Activated CD8-positive, alpha-beta T cell treated with anti-CD3 and anti-CD28 coated beads for 36 hours (primary cell): ENCODE data around the gene ATP5F1D. TPM values are rescaled to one million over a fixed set of nuclear protein-coding genes. Genes with fewer than 3 reads are reported as not detected.

ENCODE experiments used
- ATAC-seq: fragments of 200-7000 bp; cut with Tn5 transposase; one replicate; pipeline ENCODE4 v1.10.0; 2021; ENCODE audit warnings: mild to moderate bottlenecking, moderate library complexity
- CTCF ChIA-PET: fragments of 350-600 bp; sonication (Branson Sonifier 250); formaldehyde crosslinking; loops from one replicate; lab custom pipeline; 2021; ENCODE audit warnings: antibody characterized with exemption; lab: Charles Lee
- POLR2A ChIA-PET: fragments of 350-600 bp; sonication (Branson Sonifier 250); formaldehyde crosslinking; loops from one replicate; lab custom pipeline; 2021; ENCODE audit warnings: antibody characterized with exemption; lab: Charles Lee
- DNase-seq: peaks from one replicate; pipeline ENCODE4 v3.0.0-alpha.2; 2020
- H3K27ac Mint-ChIP-seq: one replicate; pipeline ENCODE4 v1.8.0; 2021; ENCODE audit warnings: mild to moderate bottlenecking, mixed read lengths
- H3K27me3 Mint-ChIP-seq: one replicate; pipeline ENCODE4 v1.8.0; 2021; ENCODE audit warnings: mixed read lengths
- H3K36me3 Mint-ChIP-seq: one replicate; pipeline ENCODE4 v1.8.0; 2021; ENCODE audit warnings: low read depth, mixed read lengths
- H3K4me1 Mint-ChIP-seq: one replicate; pipeline ENCODE4 v1.8.0; 2021; ENCODE audit warnings: low read depth, mixed read lengths
- H3K4me3 Mint-ChIP-seq: one replicate; pipeline ENCODE4 v1.8.0; 2021; ENCODE audit warnings: mild to moderate bottlenecking, moderate library complexity, mixed read lengths
- H3K9me3 Mint-ChIP-seq: one replicate; pipeline ENCODE4 v1.8.0; 2021; ENCODE audit warnings: mixed read lengths
- intact Hi-C: fragments of 100-400 bp; cut with micrococcal nuclease; formaldehyde crosslinking; loops from one replicate; pipeline ENCODE4 v1.10.0; 2022
- total RNA-seq, 2 experiments: library from RNA; stranded (reverse); gene quantifications; one replicate each; pipeline ENCODE4 v1.2.3, GENCODE V29; 2021
- TF ChIP-seq, protein P1 (sequence below): fragments of 200-600 bp; IDR thresholded peaks from one replicate; pipeline ENCODE4 v1.8.0; 2022; ENCODE audit warnings: antibody characterized with exemption, mild to moderate bottlenecking

ATP5F1D gene
- total RNA-seq, 2 experiments from 2014 or later = 186 to 199 TPM

DNA sequence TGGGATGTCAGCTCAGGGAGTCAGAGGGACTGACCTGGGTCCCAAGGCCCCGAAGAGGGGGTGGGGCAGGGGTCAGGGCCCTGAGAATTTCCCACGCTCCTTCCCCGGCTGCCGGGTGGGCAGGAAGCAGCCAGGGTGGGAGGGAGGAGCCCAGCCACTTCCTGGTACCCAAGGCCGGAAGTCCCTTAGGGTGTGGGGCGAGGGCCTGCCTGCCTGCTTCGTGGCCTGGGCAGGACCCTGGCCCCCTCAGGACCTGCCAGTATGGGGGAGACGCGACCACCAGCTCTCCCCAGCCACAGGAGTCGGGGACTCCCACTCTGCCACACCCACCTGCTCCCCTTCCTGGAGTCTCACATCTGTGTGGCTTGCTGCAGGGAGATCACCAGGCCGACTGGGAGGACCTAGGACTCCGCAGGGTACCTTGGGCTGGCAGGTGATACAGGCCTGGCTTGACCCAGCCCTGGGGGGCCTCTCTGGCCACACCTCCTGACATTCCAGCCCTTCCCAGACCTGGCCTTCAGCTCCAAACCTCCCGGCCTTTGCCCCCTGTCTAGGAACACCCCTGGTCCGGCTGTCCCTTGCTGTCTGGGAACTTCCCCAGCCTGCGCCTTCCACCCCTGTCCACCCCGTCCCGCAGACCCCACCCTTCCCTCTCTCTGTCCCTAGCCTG is 17.8 kb downstream of the ATP5F1D start:
- no peaks in the 10 kb centered on the region for H3K27me3 Mint-ChIP-seq
- peaks cover 36% of the 10 kb centered on the region for H3K36me3 Mint-ChIP-seq
- POLR2A ChIA-PET = interaction anchor here (1.2 to 3.5 kb wide), 5 partner anchors 8 to 174 kb away, joined by 4 to 22 read pairs (median 7); partner anchors contain the start of gene CIRBP
- peaks cover 51% of the 10 kb centered on the region for H3K4me1 Mint-ChIP-seq
- peak; percentile 82 for DNase-seq
- ATAC-seq = peak; percentile 40
- peak overlapping the region; percentile 96 for H3K27ac Mint-ChIP-seq
- intact Hi-C loops = no loop called here
- CTCF ChIA-PET = interaction anchor here (16.1 kb wide), 1 partner anchor 15 kb away, joined by 449 read pairs; the partner anchor contains the start of gene ATP5F1D
- H3K4me3 Mint-ChIP-seq = peak overlapping the region; percentile 98
- no peaks in the 10 kb centered on the region for H3K9me3 Mint-ChIP-seq
- TF ChIP-seq, protein P1, sequence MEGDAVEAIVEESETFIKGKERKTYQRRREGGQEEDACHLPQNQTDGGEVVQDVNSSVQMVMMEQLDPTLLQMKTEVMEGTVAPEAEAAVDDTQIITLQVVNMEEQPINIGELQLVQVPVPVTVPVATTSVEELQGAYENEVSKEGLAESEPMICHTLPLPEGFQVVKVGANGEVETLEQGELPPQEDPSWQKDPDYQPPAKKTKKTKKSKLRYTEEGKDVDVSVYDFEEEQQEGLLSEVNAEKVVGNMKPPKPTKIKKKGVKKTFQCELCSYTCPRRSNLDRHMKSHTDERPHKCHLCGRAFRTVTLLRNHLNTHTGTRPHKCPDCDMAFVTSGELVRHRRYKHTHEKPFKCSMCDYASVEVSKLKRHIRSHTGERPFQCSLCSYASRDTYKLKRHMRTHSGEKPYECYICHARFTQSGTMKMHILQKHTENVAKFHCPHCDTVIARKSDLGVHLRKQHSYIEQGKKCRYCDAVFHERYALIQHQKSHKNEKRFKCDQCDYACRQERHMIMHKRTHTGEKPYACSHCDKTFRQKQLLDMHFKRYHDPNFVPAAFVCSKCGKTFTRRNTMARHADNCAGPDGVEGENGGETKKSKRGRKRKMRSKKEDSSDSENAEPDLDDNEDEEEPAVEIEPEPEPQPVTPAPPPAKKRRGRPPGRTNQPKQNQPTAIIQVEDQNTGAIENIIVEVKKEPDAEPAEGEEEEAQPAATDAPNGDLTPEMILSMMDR = no peak

DNA sequence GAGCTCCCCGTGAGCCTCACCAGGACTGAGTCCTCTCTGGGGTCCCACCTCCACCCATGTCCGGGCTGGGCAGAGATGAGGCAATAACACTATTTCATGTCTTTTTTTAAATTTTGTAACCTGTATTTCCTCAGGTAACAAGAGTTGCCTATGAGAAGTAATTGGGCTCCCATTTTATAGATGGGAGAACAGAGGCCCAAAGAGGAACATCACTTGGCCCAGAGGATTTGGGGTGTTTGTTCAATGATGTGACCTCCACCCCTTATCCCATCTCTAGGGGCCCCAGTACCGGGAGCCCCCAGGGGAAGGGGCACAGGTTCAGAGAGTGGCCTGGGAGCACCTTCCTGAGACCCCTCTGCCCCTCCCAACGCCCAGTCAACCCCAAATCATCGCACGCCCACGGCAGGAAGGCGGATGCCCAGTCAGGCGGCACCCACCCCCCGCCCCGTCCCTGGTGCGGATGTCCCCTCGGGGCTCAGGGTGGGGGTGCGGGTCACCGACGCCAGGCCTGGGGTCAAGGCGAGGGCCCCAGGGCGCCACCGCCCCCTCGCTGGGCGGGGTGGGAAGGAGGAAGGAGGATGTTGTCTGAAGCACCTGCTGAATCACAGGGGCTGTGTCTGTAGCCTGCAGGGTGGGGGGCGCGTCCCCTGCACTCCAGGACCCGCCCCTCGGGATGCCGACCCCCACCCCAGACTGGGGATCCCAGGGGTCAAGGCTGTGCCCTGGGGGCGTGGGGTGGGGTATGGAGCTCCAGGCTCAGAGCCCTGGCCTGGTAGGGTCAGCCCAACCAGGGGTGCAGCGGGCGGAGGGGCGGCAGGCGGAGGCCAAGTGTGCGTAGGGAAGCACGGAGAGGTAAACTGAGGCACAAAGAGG is 18.6 kb downstream of the ATP5F1D start:
- CTCF ChIA-PET = interaction anchor here (0.8 to 16.1 kb wide), 2 partner anchors 9 to 16 kb away, joined by 3 to 449 read pairs; partner anchors contain the start of genes ATP5F1D and CIRBP
- peak overlapping the region; percentile 96 for H3K27ac Mint-ChIP-seq
- intact Hi-C loops = no loop called here
- peak; percentile 83 for DNase-seq
- H3K9me3 Mint-ChIP-seq = no peaks in the 10 kb centered on the region
- peaks cover 32% of the 10 kb centered on the region for H3K36me3 Mint-ChIP-seq
- H3K27me3 Mint-ChIP-seq = no peaks in the 10 kb centered on the region
- ATAC-seq = peak; percentile 31
- POLR2A ChIA-PET = interaction anchor here (1.2 to 3.5 kb wide), 6 partner anchors 8 to 174 kb away, joined by 4 to 22 read pairs (median 8); partner anchors contain the start of gene CIRBP
- H3K4me3 Mint-ChIP-seq = peak overlapping the region; percentile 98
- peaks cover 50% of the 10 kb centered on the region for H3K4me1 Mint-ChIP-seq
- TF ChIP-seq, protein P1 = no peak

DNA sequence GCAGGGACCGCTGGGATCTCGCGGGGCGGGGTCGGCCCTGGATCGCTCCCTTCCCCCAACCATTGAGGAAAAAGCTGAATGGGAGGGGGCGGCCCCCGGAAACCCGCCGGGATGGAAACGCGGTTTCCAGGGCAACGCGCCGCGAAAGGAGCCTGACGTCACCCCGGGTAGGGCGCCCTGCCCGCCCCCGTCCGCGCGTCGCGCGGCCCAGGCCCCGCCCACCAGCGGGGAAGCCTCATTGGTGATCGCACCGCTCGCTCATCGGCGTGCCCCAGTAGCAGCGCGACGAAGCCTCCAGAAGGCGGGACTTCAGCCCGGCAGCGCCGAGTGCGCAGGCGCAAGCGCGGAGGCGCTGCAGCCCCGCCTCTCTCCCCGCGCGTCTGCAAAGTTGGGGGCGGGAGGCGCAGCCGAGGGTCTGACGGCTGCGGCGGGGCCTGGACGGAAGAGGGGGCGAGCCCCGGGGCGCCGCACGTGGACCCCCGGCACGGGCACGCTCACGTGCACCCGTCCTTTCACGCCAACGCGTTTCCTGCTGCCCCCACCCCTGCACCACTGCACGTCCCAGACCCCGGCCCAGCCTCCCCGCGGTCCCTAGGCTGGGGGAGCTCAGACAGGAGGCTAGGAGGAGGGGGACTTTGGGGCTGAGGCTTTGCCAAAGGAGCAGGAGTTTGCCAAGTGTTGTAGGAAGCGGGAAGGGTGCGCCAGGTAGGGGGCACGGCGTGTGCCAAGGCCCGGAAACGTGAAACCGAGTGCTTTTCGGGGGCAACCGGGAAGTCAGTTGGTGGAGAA is 19.4 kb downstream of the ATP5F1D start:
- CTCF ChIA-PET = interaction anchor here (0.8 to 16.1 kb wide), 2 partner anchors 8 to 17 kb away, joined by 3 to 449 read pairs; partner anchors contain the start of genes ATP5F1D and CIRBP
- TF ChIP-seq, protein P1 = no peak
- Mint-ChIP-seq H3K9me3 (no peaks in the 10 kb centered on the region), H3K4me1 (peaks cover 55% of the 10 kb centered on the region), H3K4me3 (peak overlapping the region; percentile 98), H3K27me3 (no peaks in the 10 kb centered on the region), H3K36me3 (peaks cover 26% of the 10 kb centered on the region), H3K27ac (peak overlapping the region; percentile 93)
- peak; percentile 97 for DNase-seq
- intact Hi-C loops = no loop called here
- peak; percentile 81 for ATAC-seq
- POLR2A ChIA-PET = interaction anchor here (0.7 to 3.5 kb wide), 10 partner anchors 8 to 175 kb away, joined by 3 to 22 read pairs (median 6); partner anchors contain the start of genes CIRBP and FAM174C

DNA sequence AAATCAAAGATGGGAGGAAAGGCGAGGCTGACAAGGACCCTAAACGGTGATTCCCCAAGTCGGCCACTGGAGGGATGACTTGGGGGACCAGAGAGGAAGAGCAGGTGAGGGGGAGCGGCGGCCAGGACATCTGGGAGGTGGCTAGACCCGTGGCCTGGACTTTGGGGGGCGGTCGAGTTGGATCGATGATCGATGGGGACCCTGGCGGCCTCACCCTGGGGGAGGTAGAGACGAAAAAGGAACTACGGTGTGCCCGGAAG is 19.9 kb downstream of the ATP5F1D start:
- DNase-seq = no peak
- no peaks in the 10 kb centered on the region for H3K27me3 Mint-ChIP-seq
- TF ChIP-seq, protein P1 = peak; percentile 50
- H3K4me1 Mint-ChIP-seq = peaks cover 54% of the 10 kb centered on the region
- peak overlapping the region; percentile 93 for H3K27ac Mint-ChIP-seq
- ChIA-PET POLR2A (interaction anchor here (0.7 to 2.6 kb wide), 9 partner anchors 8 to 175 kb away, joined by 3 to 9 read pairs (median 4); partner anchors contain the start of gene FAM174C), CTCF (interaction anchor here (16.1 kb wide), 1 partner anchor 18 kb away, joined by 449 read pairs; the partner anchor contains the start of gene ATP5F1D)
- peak overlapping the region; percentile 98 for H3K4me3 Mint-ChIP-seq
- peaks cover 26% of the 10 kb centered on the region for H3K36me3 Mint-ChIP-seq
- no peak for ATAC-seq
- intact Hi-C loops = no loop called here
- no peaks in the 10 kb centered on the region for H3K9me3 Mint-ChIP-seq
